HepG2 (cell line): ENCODE measurements around the gene UBR7. TPM values are rescaled to one million over a fixed set of nuclear protein-coding genes. Genes with fewer than 3 reads are reported as not detected.
A peak's percentile ranks its signal among the peaks of the same experiment; 100 is the strongest.

Source experiments
- CHD2 ChIP-seq: IDR thresholded peaks from 2 replicates; pipeline ENCODE4 v1.6.1; 2011; ENCODE audit warnings: low read depth, low read length, improper control_type of control experiment
- FOSL2 ChIP-seq: sonication (generic); formaldehyde crosslinking; IDR thresholded peaks from 2 replicates; pipeline ENCODE4 v1.4.0; 2020; ENCODE audit warnings: missing genetic modification reagents
- KLF16 ChIP-seq, 2 experiments: sonication (generic) in 1 of 2; formaldehyde crosslinking in 1 of 2; IDR thresholded peaks; 2 replicates each; pipeline versions ENCODE4 v1.6.1 to v1.8.0; 2016 to 2023; ENCODE audit warnings: missing genetic modification reagents in 2 of 2, missing compliant biosample characterization in 1 of 2
- MYC ChIP-seq: sonication (generic); formaldehyde crosslinking; IDR thresholded peaks from 2 replicates; pipeline ENCODE4 v1.9.0; 2021; ENCODE audit warnings: missing genetic modification reagents, borderline replicate concordance
- NPAS2 ChIP-seq: sonication (generic); formaldehyde crosslinking; IDR thresholded peaks from 2 replicates; pipeline ENCODE4 v1.8.0; 2022; ENCODE audit warnings: mild to moderate bottlenecking, missing genetic modification reagents, borderline replicate concordance
- NR1H2 ChIP-seq: sonication (generic); formaldehyde crosslinking; IDR thresholded peaks from 2 replicates; pipeline ENCODE4 v1.8.1; 2022; ENCODE audit warnings: low read depth, missing genetic modification reagents, borderline replicate concordance
- PCBP2 ChIP-seq: fragments of 200-400 bp; formaldehyde crosslinking; optimal IDR thresholded peaks from 2 replicates; pipeline ENCODE3; 2018; ENCODE audit warnings: low read length, low read depth; ENCODE audit not compliant: poor library complexity, severe bottlenecking
- RBM22 ChIP-seq: fragments of 200-400 bp; formaldehyde crosslinking; optimal IDR thresholded peaks from 2 replicates; pipeline ENCODE3; 2017; ENCODE audit warnings: mild to moderate bottlenecking, low read length, moderate library complexity
- SALL2 ChIP-seq: sonication (generic); formaldehyde crosslinking; IDR thresholded peaks from 2 replicates; pipeline ENCODE4 v1.8.1; 2023; ENCODE audit warnings: mild to moderate bottlenecking, missing genetic modification reagents, inconsistent platforms
- TAF1 ChIP-seq: sonication (generic); formaldehyde crosslinking; IDR thresholded peaks from 2 replicates; pipeline ENCODE4 v1.4.0; 2020; ENCODE audit warnings: missing genetic modification reagents
- ZNF451 ChIP-seq: sonication (generic); formaldehyde crosslinking; IDR thresholded peaks from 2 replicates; pipeline ENCODE4 v1.5.0; 2020; ENCODE audit warnings: mild to moderate bottlenecking, missing genetic modification reagents
- ZNF460 ChIP-seq: sonication (generic); formaldehyde crosslinking; IDR thresholded peaks from 2 replicates; pipeline ENCODE4 v1.5.1; 2020; ENCODE audit warnings: missing genetic modification reagents, mild to moderate bottlenecking, borderline replicate concordance
- ZNF775 ChIP-seq: sonication (generic); formaldehyde crosslinking; IDR thresholded peaks from 2 replicates; pipeline ENCODE4 v1.4.0; 2020; ENCODE audit warnings: missing genetic modification reagents, mild to moderate bottlenecking, moderate library complexity, borderline replicate concordance
- polyA plus RNA-seq, 8 experiments: library from polyadenylated mRNA; depleted of rRNA in 3 of 8; stranded (reverse) in 7 of 8; unstranded in 1 of 8; fragments of >200 nt; fragmentation: Illumina TruSeq in 4 of 8; extraction: Trizol in 4 of 8; gene quantifications; 2 replicates each; pipeline versions ENCODE4 v1.2.1 to v1.2.3, GENCODE V29; 2011 to 2016; ENCODE audit warnings: low read depth in 4 of 8, missing spikeins in 1 of 8, mixed read lengths in 1 of 8; ENCODE audit not compliant: insufficient read depth in 1 of 8
- total RNA-seq, 5 experiments: library from RNA; depleted of rRNA; stranded (reverse); fragments of >200 nt; fragmentation: Illumina TruSeq; extraction: Trizol; gene quantifications; 2 replicates each; pipeline ENCODE4 v1.2.3, GENCODE V29; 2016; ENCODE audit warnings: low read depth in 1 of 5
- TF ChIP-seq, protein P1 (sequence below): sonication (generic); formaldehyde crosslinking; IDR thresholded peaks from 2 replicates; pipeline ENCODE4 v1.4.0; 2020; ENCODE audit warnings: missing genetic modification reagents, borderline replicate concordance
- TF ChIP-seq, protein P2 (sequence below): sonication (generic); formaldehyde crosslinking; IDR thresholded peaks from 2 replicates; pipeline ENCODE4 v1.5.1; 2020; ENCODE audit warnings: mild to moderate bottlenecking, moderate library complexity, missing genetic modification reagents
- TF ChIP-seq, protein P3 (sequence below): sonication (generic); formaldehyde crosslinking; IDR thresholded peaks from 2 replicates; pipeline ENCODE4 v1.5.1; 2020; ENCODE audit warnings: missing genetic modification reagents, mild to moderate bottlenecking, borderline replicate concordance
- TF ChIP-seq, protein P4 (sequence below): sonication (generic); formaldehyde crosslinking; IDR thresholded peaks from 2 replicates; pipeline ENCODE4 v1.8.1; 2023; ENCODE audit warnings: mild to moderate bottlenecking, missing genetic modification reagents
- TF ChIP-seq, protein P5 (sequence below): sonication (generic); formaldehyde crosslinking; IDR thresholded peaks from 2 replicates; pipeline ENCODE4 v1.8.1; 2023; ENCODE audit warnings: mild to moderate bottlenecking, missing genetic modification reagents, borderline replicate concordance

The UBR7 gene
- total and polyA plus RNA-seq, 2 of the 13 experiments (the other 11 are each of a cell fraction or from before 2014, with no cell fraction given), result 11.0 to 19.7 TPM

DNA sequence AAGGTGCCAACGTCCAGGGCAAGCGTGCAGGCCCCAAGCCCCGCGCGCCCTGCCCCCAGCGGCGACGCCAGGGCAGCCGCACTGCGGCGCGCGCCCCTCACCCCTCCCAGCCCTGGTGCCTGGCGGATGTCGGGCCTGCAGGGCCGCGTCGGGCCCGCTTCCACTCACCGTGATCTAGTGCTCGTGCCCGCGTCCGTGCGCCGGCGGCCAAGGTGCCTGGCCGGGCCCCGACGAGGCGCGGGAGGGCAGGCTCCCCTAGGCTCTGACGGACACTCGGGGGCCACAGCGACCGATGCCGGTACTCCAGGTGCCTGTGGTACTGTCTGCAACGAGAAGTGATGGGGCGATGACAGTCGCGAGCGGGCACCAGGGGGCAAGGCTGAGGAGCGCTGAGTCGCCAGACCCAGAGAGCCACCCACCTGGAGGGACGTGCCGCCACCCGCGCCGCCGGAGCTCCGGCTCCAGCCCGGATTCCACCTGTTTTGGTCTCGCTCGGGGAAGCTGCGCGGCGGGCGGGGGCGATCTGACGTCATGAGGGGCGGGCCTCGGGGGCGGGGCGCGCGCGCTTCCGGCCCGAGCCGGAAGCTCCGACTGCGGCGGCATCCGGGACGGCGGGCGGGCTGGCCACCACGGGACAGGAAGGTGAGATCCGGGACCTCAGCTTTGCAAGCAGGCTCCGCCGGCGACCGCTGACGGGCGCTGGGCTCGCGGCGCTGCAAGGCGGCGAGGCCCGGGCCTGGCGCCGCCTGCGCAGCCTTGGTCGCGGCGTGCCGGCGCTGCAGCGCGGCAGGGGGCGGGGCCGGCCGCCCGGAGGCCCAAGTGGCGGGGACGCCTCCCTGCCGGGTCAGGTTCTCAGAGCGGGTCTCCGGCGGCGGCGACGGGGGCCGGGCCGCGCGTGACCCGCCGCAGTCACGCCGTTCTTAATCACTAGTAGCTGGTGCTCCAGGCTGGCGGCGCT is 22.4 kb upstream of the UBR7 start, which contains the start of the genes LYSET and MOAP1 (continued):
- TF ChIP-seq, protein P1, sequence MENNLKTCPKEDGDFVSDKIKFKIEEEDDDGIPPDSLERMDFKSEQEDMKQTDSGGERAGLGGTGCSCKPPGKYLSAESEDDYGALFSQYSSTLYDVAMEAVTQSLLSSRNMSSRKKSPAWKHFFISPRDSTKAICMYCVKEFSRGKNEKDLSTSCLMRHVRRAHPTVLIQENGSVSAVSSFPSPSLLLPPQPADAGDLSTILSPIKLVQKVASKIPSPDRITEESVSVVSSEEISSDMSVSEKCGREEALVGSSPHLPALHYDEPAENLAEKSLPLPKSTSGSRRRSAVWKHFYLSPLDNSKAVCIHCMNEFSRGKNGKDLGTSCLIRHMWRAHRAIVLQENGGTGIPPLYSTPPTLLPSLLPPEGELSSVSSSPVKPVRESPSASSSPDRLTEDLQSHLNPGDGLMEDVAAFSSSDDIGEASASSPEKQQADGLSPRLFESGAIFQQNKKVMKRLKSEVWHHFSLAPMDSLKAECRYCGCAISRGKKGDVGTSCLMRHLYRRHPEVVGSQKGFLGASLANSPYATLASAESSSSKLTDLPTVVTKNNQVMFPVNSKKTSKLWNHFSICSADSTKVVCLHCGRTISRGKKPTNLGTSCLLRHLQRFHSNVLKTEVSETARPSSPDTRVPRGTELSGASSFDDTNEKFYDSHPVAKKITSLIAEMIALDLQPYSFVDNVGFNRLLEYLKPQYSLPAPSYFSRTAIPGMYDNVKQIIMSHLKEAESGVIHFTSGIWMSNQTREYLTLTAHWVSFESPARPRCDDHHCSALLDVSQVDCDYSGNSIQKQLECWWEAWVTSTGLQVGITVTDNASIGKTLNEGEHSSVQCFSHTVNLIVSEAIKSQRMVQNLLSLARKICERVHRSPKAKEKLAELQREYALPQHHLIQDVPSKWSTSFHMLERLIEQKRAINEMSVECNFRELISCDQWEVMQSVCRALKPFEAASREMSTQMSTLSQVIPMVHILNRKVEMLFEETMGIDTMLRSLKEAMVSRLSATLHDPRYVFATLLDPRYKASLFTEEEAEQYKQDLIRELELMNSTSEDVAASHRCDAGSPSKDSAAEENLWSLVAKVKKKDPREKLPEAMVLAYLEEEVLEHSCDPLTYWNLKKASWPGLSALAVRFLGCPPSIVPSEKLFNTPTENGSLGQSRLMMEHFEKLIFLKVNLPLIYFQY (CRISPR knock-in tag), result no peak; the same call in 1 of the 2 replicates
- no peak for TF ChIP-seq NPAS2 (CRISPR knock-in tag)
- TF ChIP-seq KLF16 (CRISPR knock-in tag; IDR thresholded peaks at IDR 0.05), result peak in 1 of 2 experiments; percentile 58; a peak in 1 of 4 replicates
- no peak for TF ChIP-seq RBM22
- no peak for TF ChIP-seq ZNF460
- no peak for TF ChIP-seq NR1H2 (CRISPR knock-in tag)
- no peak for TF ChIP-seq PCBP2
- TF ChIP-seq ZNF451 (CRISPR knock-in tag), result peak; percentile 68; the same call in 1 of the 2 replicates
- peak; percentile 58; the same call in 1 of the 2 replicates for TF ChIP-seq MYC (CRISPR knock-in tag)
- TF ChIP-seq, protein P2, sequence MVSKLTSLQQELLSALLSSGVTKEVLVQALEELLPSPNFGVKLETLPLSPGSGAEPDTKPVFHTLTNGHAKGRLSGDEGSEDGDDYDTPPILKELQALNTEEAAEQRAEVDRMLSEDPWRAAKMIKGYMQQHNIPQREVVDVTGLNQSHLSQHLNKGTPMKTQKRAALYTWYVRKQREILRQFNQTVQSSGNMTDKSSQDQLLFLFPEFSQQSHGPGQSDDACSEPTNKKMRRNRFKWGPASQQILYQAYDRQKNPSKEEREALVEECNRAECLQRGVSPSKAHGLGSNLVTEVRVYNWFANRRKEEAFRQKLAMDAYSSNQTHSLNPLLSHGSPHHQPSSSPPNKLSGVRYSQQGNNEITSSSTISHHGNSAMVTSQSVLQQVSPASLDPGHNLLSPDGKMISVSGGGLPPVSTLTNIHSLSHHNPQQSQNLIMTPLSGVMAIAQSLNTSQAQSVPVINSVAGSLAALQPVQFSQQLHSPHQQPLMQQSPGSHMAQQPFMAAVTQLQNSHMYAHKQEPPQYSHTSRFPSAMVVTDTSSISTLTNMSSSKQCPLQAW, result 0 out of 2 replicates have a peak, but pooled peaks have one; percentile 47
- TF ChIP-seq TAF1 (CRISPR knock-in tag), result peak; percentile 83
- peak; percentile 90 for TF ChIP-seq SALL2 (CRISPR knock-in tag)
- TF ChIP-seq, protein P3, sequence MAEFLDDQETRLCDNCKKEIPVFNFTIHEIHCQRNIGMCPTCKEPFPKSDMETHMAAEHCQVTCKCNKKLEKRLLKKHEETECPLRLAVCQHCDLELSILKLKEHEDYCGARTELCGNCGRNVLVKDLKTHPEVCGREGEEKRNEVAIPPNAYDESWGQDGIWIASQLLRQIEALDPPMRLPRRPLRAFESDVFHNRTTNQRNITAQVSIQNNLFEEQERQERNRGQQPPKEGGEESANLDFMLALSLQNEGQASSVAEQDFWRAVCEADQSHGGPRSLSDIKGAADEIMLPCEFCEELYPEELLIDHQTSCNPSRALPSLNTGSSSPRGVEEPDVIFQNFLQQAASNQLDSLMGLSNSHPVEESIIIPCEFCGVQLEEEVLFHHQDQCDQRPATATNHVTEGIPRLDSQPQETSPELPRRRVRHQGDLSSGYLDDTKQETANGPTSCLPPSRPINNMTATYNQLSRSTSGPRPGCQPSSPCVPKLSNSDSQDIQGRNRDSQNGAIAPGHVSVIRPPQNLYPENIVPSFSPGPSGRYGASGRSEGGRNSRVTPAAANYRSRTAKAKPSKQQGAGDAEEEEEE, result no peak
- TF ChIP-seq ZNF775 (CRISPR knock-in tag), result no peak
- no peak for TF ChIP-seq FOSL2
- TF ChIP-seq, protein P4, sequence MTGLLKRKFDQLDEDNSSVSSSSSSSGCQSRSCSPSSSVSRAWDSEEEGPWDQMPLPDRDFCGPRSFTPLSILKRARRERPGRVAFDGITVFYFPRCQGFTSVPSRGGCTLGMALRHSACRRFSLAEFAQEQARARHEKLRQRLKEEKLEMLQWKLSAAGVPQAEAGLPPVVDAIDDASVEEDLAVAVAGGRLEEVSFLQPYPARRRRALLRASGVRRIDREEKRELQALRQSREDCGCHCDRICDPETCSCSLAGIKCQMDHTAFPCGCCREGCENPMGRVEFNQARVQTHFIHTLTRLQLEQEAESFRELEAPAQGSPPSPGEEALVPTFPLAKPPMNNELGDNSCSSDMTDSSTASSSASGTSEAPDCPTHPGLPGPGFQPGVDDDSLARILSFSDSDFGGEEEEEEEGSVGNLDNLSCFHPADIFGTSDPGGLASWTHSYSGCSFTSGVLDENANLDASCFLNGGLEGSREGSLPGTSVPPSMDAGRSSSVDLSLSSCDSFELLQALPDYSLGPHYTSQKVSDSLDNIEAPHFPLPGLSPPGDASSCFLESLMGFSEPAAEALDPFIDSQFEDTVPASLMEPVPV (CRISPR knock-in tag), result no peak
- TF ChIP-seq, protein P5, sequence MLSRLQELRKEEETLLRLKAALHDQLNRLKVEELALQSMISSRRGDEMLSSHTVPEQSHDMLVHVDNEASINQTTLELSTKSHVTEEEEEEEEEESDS (CRISPR knock-in tag), result no peak
- peak; percentile 38; the same call in 1 of the 2 replicates for TF ChIP-seq CHD2
